GM12878 (cell line): ENCODE results near the gene ABTB1. TPM values are rescaled to one million over a fixed set of nuclear protein-coding genes. Genes with fewer than 3 reads are reported as not detected.

Source experiments
- ATAC-seq: fragments of 200-7000 bp; cut with Tn5 transposase; 3 replicates; pipeline ENCODE4 v1.9.1; 2020; ENCODE audit warnings: mild to moderate bottlenecking, moderate library complexity
- BruUV-seq: library from RNA; stranded (reverse); fragments of 400-500 nt; replicated peaks from 2 replicates; lab custom pipeline; 2021; lab: Mats Ljungman, UMichigan
- CTCF ChIA-PET: fragments of 300-600 bp; sonication (Branson Sonifier 250); formaldehyde crosslinking; extraction: SDS; loops from one replicate; lab custom pipeline; 2021; ENCODE audit warnings: inconsistent platforms; lab: Yijun Ruan, JAX
- POLR2A ChIA-PET: fragments of 350-600 bp; formaldehyde crosslinking; extraction: SDS; loops from one replicate; lab custom pipeline; 2021; ENCODE audit warnings: inconsistent platforms; lab: Charles Lee
- RAD21 ChIA-PET: fragments of 300-600 bp; sonication (Branson Sonifier 250); formaldehyde crosslinking; loops from one replicate; lab custom pipeline; 2023; ENCODE audit warnings: antibody characterized with exemption; ENCODE audit not compliant: unreplicated experiment; lab: Charles Lee
- SMC1A ChIA-PET: fragments of 300-600 bp; sonication (Branson Sonifier 250); formaldehyde crosslinking; loops from one replicate; lab custom pipeline; 2023; ENCODE audit not compliant: unreplicated experiment, uncharacterized antibody; lab: Charles Lee
- DNase-seq: peaks from one replicate; pipeline ENCODE4 v3.0.0-alpha.2; 2011; ENCODE audit warnings: low read depth, low spot score
- FAIRE-seq: peaks from 3 replicates; lab custom pipeline; 2011; peaks lifted over from hg19 to GRCh38; lab: Jason Lieb, UNC
- H2AFZ ChIP-seq: 2 replicates; pipeline ENCODE4 v1.6.0; 2011; ENCODE audit warnings: low read depth, low read length, control low read depth; ENCODE audit not compliant: control insufficient read depth
- H3K27ac ChIP-seq: 2 replicates; pipeline ENCODE4 v1.5.1; 2011; ENCODE audit warnings: control low read depth; ENCODE audit not compliant: control insufficient read depth, insufficient read depth
- H3K27me3 ChIP-seq, 2 experiments: replicated peaks in 1 of 2; 2 replicates each; pipeline versions ENCODE4 v1.6.0 to v1.6.1; 2011; ENCODE audit warnings: low read length in 1 of 2; ENCODE audit not compliant: control insufficient read depth in 2 of 2, insufficient read depth in 2 of 2
- H3K36me3 ChIP-seq, 2 experiments: 2 replicates each; pipeline ENCODE4 v1.5.1; 2011; ENCODE audit warnings: low read length in 1 of 2; ENCODE audit not compliant: control insufficient read depth in 2 of 2, insufficient read depth in 2 of 2
- H3K4me1 ChIP-seq: 2 replicates; pipeline ENCODE4 v1.6.1; 2011; ENCODE audit warnings: mild to moderate bottlenecking, low read length, moderate library complexity, mixed read lengths; ENCODE audit not compliant: control insufficient read depth, insufficient read depth
- H3K4me2 ChIP-seq: 2 replicates; pipeline ENCODE4 v1.6.0; 2011; ENCODE audit warnings: control low read depth; ENCODE audit not compliant: control insufficient read depth, insufficient read depth
- H3K4me3 ChIP-seq: fragments of 200-600 bp; sonication (generic); 2 replicates; pipeline ENCODE4 v1.5.1; 2016
- H3K79me2 ChIP-seq: 2 replicates; pipeline ENCODE4 v1.6.0; 2011; ENCODE audit warnings: low read length; ENCODE audit not compliant: control insufficient read depth, insufficient read depth
- H3K9ac ChIP-seq: 2 replicates; pipeline ENCODE4 v1.8.0; 2011; ENCODE audit warnings: low read length, control low read depth, mixed read lengths; ENCODE audit not compliant: control insufficient read depth, insufficient read depth
- H3K9me3 ChIP-seq: replicated peaks from 3 replicates; pipeline ENCODE4 v1.5.1; 2011; ENCODE audit warnings: mild to moderate bottlenecking, low read length; ENCODE audit not compliant: control insufficient read depth, insufficient read depth
- H4K20me1 ChIP-seq: 2 replicates; pipeline ENCODE4 v1.6.0; 2011; ENCODE audit not compliant: control insufficient read depth, insufficient read depth
- RAD51 ChIP-seq: fragments of 450-650 bp; IDR thresholded peaks from 2 replicates; pipeline ENCODE4 v1.6.1; 2016; ENCODE audit warnings: moderate library complexity, mild to moderate bottlenecking, inconsistent platforms
- SIX5 ChIP-seq: IDR thresholded peaks from 2 replicates; pipeline ENCODE4 v1.6.1; 2011; ENCODE audit warnings: mild to moderate bottlenecking, low read depth, low read length, moderate library complexity; ENCODE audit not compliant: severe bottlenecking
- STAT3 ChIP-seq: IDR thresholded peaks from 2 replicates; pipeline ENCODE4 v1.6.1; 2011; ENCODE audit warnings: low read depth, low read length, improper control_type of control experiment
- TBL1XR1 ChIP-seq: IDR thresholded peaks from 2 replicates; pipeline ENCODE4 v1.6.1; 2012; ENCODE audit warnings: low read depth, low read length, improper control_type of control experiment
- WGBS: methylation state at CpG from one replicate; pipeline ENCODE4 v1.1.6; 2016; ENCODE audit warnings: low lambda C conversion rate; ENCODE audit not compliant: insufficient replicate concordance, insufficient coverage; ENCODE audit errors: missing lambda C conversion rate; 5-methylcytosine and 5-hydroxymethylcytosine counted together
- in situ Hi-C: fragments of 300-500 bp; cut with MboI; formaldehyde crosslinking; loops from 9 replicates; pipeline ENCODE4 v1.14.3; 2018; ENCODE audit warnings: mixed read lengths
- intact Hi-C: fragments of 100-400 bp; cut with micrococcal nuclease; formaldehyde crosslinking; loops from one replicate; pipeline ENCODE4 v1.14.2; 2022; ENCODE audit not compliant: unreplicated experiment
- polyA plus RNA-seq, 11 experiments: library from polyadenylated mRNA; depleted of rRNA in 4 of 11; unstranded in 6 of 11; stranded (reverse) in 5 of 11; fragments of >200 nt; fragmentation: Nextera tagmentation in 4 of 11; fragmentation: Illumina TruSeq in 1 of 11; extraction: Ambion mirVana in 4 of 11; extraction: Trizol in 1 of 11; gene quantifications; 1 replicate in 1 of 11; 2 replicates in 10 of 11; pipeline versions ENCODE4 v1.2.1 to v1.2.3, GENCODE V29; 2011 to 2016; ENCODE audit warnings: inconsistent platforms in 2 of 11, missing spikeins in 2 of 11, low read depth in 1 of 11
- total RNA-seq, 4 experiments: library from RNA; depleted of rRNA in 3 of 4; stranded (reverse); fragments of >200 nt in 3 of 4; fragmentation: Illumina TruSeq in 1 of 4; extraction: Trizol in 1 of 4; gene quantifications; 2 replicates each; pipeline versions ENCODE4 v1.2.1 to v1.2.3, GENCODE V29; 2013 to 2021
- TF ChIP-seq, protein P1 (sequence below): IDR thresholded peaks from 2 replicates; pipeline ENCODE4 v1.6.1; 2011; ENCODE audit warnings: borderline replicate concordance, low read depth, mild to moderate bottlenecking, moderate library complexity, mixed read lengths, low read length; ENCODE audit not compliant: insufficient read depth; ENCODE audit errors: extremely low read length

Gene ABTB1
- total and polyA plus RNA-seq, 10 of the 15 experiments (the other 5 are each of a cell fraction or from before 2014, with no cell fraction given), result 0.11 to 10.2 (median 7.1) TPM

DNA sequence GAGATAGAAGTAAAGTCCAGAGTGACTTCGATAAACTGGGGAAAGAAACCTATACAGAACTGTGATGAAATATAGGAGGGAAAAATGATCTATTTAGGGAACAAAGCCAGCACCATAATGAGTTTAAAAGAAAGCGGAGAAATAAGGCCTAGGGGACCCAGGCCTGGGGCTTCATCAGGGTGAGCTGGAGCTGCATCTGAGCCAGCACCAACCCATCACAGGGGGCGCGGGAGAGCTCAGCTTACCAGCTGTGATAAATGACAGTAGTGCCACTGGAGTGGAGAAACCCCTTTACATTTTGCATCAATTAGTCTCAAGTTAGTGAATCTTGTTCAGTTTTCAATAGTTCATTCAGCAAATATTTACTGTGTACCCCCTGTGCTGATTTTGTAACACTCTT is 22.5 kb upstream of the ABTB1 start:
- ChIA-PET RAD21 (interaction anchor here (0.9 to 2.5 kb wide), 2 partner anchors 86 to 321 kb away, joined by 3 to 8 read pairs; no protein-coding TSS in a partner anchor), SMC1A (interaction anchor here (1.5 to 2.5 kb wide), 4 partner anchors 100 to 445 kb away, joined by 3 to 7 read pairs (median 4); no protein-coding TSS in a partner anchor), CTCF (interaction anchor here (0.6 to 4.1 kb wide), 9 partner anchors 14 to 321 kb away, joined by 3 to 53 read pairs (median 3); no protein-coding TSS in a partner anchor), POLR2A (no interaction called here)
- H4K20me1 ChIP-seq, result no peaks in the 10 kb centered on the region
- no peak overlapping the region for H3K27ac ChIP-seq
- BruUV-seq, result no TSS peak
- no peak overlapping the region for H2AFZ ChIP-seq
- no peak overlapping the region for H3K4me3 ChIP-seq
- intact Hi-C loops (no loop called here), in situ Hi-C loops (loop anchor here (5.0 kb wide), 1 partner anchor 312 kb away; no protein-coding TSS in a partner anchor)
- H3K4me1 ChIP-seq, result peaks cover 6% of the 10 kb centered on the region; the same call in 1 of the 2 replicates
- H3K9ac ChIP-seq, result no peak overlapping the region
- DNase-seq, result no peak
- H3K9me3 ChIP-seq, result no peaks in the 10 kb centered on the region
- H3K27me3 ChIP-seq, result no peaks in the 10 kb centered on the region; a peak in 1 of 4 replicates
- no peak for ATAC-seq
- H3K36me3 ChIP-seq, result no peaks in the 10 kb centered on the region
- H3K79me2 ChIP-seq, result no peaks in the 10 kb centered on the region
- FAIRE-seq, result no peak
- TF ChIP-seq SIX5, result no peak
- TF ChIP-seq, protein P1, sequence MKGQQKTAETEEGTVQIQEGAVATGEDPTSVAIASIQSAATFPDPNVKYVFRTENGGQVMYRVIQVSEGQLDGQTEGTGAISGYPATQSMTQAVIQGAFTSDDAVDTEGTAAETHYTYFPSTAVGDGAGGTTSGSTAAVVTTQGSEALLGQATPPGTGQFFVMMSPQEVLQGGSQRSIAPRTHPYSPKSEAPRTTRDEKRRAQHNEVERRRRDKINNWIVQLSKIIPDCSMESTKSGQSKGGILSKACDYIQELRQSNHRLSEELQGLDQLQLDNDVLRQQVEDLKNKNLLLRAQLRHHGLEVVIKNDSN, result no peak
- no peak for TF ChIP-seq RAD51
- TF ChIP-seq STAT3, result no peak
- no peak for TF ChIP-seq TBL1XR1
- WGBS, result 93% methylated on average over 4 of the region's 4 CpGs
- no peak overlapping the region for H3K4me2 ChIP-seq
